ENCODE results near the gene PANX1. TPM values are rescaled to one million over a fixed set of nuclear protein-coding genes. Genes with fewer than 3 reads are reported as not detected.

The PANX1 gene, protein sequence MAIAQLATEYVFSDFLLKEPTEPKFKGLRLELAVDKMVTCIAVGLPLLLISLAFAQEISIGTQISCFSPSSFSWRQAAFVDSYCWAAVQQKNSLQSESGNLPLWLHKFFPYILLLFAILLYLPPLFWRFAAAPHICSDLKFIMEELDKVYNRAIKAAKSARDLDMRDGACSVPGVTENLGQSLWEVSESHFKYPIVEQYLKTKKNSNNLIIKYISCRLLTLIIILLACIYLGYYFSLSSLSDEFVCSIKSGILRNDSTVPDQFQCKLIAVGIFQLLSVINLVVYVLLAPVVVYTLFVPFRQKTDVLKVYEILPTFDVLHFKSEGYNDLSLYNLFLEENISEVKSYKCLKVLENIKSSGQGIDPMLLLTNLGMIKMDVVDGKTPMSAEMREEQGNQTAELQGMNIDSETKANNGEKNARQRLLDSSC
- total RNA-seq: 38.5 and 54.5 TPM in 2 replicates
- polyA plus RNA-seq: 34.5 and 51.7 TPM in 2 replicates
- 28.0 and 37.8 TPM in 2 replicates for polyA plus RNA-seq (2012)
- 36.0 and 41.5 TPM in 2 replicates for polyA minus RNA-seq (ENCODE audit: low replicate concordance)

DNA sequence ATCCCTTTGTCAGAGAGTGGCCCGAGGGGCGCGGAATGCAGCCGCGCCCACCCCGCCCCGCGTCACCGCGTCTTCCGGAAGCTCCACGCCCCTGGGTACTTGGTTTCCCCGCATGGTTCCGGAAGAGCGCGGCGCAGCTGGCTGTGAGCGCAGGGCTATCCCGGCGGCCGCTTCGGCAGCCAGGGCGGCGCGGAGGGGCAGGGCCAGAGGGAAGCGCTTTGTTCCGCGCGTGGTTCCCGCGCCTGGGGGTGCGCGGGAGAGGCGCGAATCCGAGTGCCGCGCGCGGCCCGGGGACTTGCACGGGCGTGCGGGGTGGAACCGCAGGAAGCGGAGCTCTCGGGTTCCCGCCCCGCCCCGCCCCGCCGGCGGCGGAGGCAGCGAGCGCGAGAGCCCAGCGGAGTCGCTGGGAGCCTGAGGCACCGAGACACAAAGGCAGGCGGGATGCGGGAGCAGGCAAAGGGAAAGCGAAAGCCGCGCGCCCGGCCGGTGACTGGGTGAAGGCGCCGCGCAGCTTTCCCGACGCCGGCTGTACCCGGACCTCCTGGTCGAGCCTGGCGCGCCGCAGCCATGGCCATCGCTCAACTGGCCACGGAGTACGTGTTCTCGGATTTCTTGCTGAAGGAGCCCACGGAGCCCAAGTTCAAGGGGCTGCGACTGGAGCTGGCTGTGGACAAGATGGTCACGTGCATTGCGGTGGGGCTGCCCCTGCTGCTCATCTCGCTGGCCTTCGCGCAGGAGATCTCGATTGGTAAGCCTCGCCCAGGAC is at the start of gene PANX1:
Gene PANX1 (plus strand): TSS at position 96 of the 766 bp plus-strand sequence. CDS start 472 bp downstream, at position 568.
- no peaks in the 10 kb centered on the region for H3K27me3 ChIP-seq (ENCODE audit: control insufficient read depth, insufficient read depth, low read length)
- H3K79me2 ChIP-seq (ENCODE audit: control insufficient read depth, insufficient read depth, low read length): peaks cover 50% of the 10 kb centered on the region
- H4K20me1 ChIP-seq (ENCODE audit: control insufficient read depth, extremely low read depth, insufficient read depth, low read length): no peaks in the 10 kb centered on the region
- H3K4me2 ChIP-seq (ENCODE audit: extremely low read depth, insufficient read depth, low read length): peak within 1 kb of the TSS; percentile 95
- no peaks in the 10 kb centered on the region for H3K36me3 ChIP-seq (ENCODE audit: control insufficient read depth, insufficient read depth, low read length)
- peak within 1 kb of the TSS; percentile 96 for H3K27ac ChIP-seq (ENCODE audit: insufficient read depth, low read length)
- no peaks in the 10 kb centered on the region for H3K9me3 ChIP-seq (ENCODE audit: control insufficient read depth, insufficient read depth, low read depth, low read length)
- H2AFZ ChIP-seq (ENCODE audit: low read length): peak within 1 kb of the TSS; percentile 62
- H3K4me3 ChIP-seq (replicated peaks in 1 of 4; ENCODE audit: control extremely low read depth in 1 of 4, insufficient read depth in 1 of 4, low read depth in 3 of 4, low read length in 4 of 4): peak within 1 kb of the TSS; percentile 55 to 88 (median 80)
- TF ChIP-seq, protein P1, sequence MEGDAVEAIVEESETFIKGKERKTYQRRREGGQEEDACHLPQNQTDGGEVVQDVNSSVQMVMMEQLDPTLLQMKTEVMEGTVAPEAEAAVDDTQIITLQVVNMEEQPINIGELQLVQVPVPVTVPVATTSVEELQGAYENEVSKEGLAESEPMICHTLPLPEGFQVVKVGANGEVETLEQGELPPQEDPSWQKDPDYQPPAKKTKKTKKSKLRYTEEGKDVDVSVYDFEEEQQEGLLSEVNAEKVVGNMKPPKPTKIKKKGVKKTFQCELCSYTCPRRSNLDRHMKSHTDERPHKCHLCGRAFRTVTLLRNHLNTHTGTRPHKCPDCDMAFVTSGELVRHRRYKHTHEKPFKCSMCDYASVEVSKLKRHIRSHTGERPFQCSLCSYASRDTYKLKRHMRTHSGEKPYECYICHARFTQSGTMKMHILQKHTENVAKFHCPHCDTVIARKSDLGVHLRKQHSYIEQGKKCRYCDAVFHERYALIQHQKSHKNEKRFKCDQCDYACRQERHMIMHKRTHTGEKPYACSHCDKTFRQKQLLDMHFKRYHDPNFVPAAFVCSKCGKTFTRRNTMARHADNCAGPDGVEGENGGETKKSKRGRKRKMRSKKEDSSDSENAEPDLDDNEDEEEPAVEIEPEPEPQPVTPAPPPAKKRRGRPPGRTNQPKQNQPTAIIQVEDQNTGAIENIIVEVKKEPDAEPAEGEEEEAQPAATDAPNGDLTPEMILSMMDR (conservative IDR thresholded peaks at IDR 0.05 in 1 of 2, IDR thresholded peaks at IDR 0.05 in 1 of 2; ENCODE audit: low read depth in 1 of 2, low read length in 2 of 2): no peak
- TF ChIP-seq EZH2 (IDR thresholded peaks at IDR 0.05; ENCODE audit: low read length, missing control alignments): no peak
- peak within 1 kb of the TSS; percentile 92 for H3K9ac ChIP-seq (ENCODE audit: insufficient read depth, low read length)
- DNase-seq (ENCODE audit: low read depth in 2 of 2): peak; percentile 75 to 87
- peaks cover 15% of the 10 kb centered on the region for H3K4me1 ChIP-seq (ENCODE audit: control insufficient read depth, extremely low read depth, insufficient read depth, low read length)

DNA sequence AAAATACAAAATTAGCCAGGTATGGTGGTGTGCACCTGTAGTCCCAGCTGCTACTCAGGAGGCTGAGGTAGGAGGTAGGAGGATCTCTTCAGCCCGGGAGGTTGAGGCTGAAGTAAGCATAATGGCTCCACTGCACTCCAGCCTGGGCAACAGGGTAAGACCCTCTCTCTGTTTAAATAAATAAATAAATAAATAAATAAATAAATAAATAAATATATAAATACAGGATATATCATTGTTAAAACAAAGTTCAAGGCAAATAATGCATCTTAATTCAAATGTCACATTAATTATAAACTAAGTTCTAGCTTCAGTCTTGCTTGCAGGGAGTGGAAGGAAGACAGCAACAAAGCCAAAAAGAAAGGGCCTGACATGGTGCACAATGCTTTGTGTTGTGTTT is 44.5 kb upstream of the PANX1 start:
- Histone ChIP-seq H3K4me1 (ENCODE audit: control insufficient read depth, extremely low read depth, insufficient read depth, low read length) (no peaks in the 10 kb centered on the region), H4K20me1 (ENCODE audit: control insufficient read depth, extremely low read depth, insufficient read depth, low read length) (no peaks in the 10 kb centered on the region), H3K36me3 (ENCODE audit: control insufficient read depth, insufficient read depth, low read length) (no peaks in the 10 kb centered on the region), H3K9me3 (ENCODE audit: control insufficient read depth, insufficient read depth, low read depth, low read length) (no peaks in the 10 kb centered on the region), H3K27me3 (ENCODE audit: control insufficient read depth, insufficient read depth, low read length) (no peaks in the 10 kb centered on the region), H2AFZ (ENCODE audit: low read length) (no peak overlapping the region), H3K79me2 (ENCODE audit: control insufficient read depth, insufficient read depth, low read length) (no peaks in the 10 kb centered on the region), H3K9ac (ENCODE audit: insufficient read depth, low read length) (no peak overlapping the region), H3K4me2 (ENCODE audit: extremely low read depth, insufficient read depth, low read length) (no peak overlapping the region), H3K4me3 (replicated peaks in 1 of 4; ENCODE audit: control extremely low read depth in 1 of 4, insufficient read depth in 1 of 4, low read depth in 3 of 4, low read length in 4 of 4) (no peak overlapping the region), H3K27ac (ENCODE audit: insufficient read depth, low read length) (no peak overlapping the region)
- no peak for TF ChIP-seq EZH2 (IDR thresholded peaks at IDR 0.05; ENCODE audit: low read length, missing control alignments)
- TF ChIP-seq, protein P1 (conservative IDR thresholded peaks at IDR 0.05 in 1 of 2, IDR thresholded peaks at IDR 0.05 in 1 of 2; ENCODE audit: low read depth in 1 of 2, low read length in 2 of 2): no peak
- DNase-seq (ENCODE audit: low read depth in 2 of 2): no peak

DNA sequence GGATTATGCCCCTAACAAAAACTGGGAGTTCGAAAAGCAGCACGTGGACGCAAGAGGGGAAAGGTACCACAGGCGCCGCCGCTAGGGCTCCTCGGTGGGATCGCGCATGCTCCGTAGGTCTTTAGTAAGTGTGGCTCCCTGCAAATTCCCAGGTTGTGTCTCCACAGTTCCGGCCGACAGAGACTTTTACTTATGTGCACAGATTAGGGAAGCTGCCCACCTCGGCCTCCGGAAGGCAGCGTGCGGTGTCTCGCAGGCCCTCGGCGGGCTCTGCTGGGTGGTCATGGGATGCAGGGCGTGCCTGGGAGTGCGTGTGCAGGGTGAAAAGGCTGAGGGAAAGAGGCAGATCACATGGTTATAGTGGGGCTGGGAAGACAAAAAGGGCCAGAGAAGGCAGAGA is 39.7 kb upstream of the PANX1 start:
- Histone ChIP-seq H2AFZ (ENCODE audit: low read length) (no peak overlapping the region), H3K79me2 (ENCODE audit: control insufficient read depth, insufficient read depth, low read length) (no peaks in the 10 kb centered on the region), H3K4me1 (ENCODE audit: control insufficient read depth, extremely low read depth, insufficient read depth, low read length) (no peaks in the 10 kb centered on the region), H4K20me1 (ENCODE audit: control insufficient read depth, extremely low read depth, insufficient read depth, low read length) (no peaks in the 10 kb centered on the region), H3K27ac (ENCODE audit: insufficient read depth, low read length) (no peak overlapping the region), H3K27me3 (ENCODE audit: control insufficient read depth, insufficient read depth, low read length) (no peaks in the 10 kb centered on the region), H3K4me3 (replicated peaks in 1 of 4; ENCODE audit: control extremely low read depth in 1 of 4, insufficient read depth in 1 of 4, low read depth in 3 of 4, low read length in 4 of 4) (no peak overlapping the region), H3K4me2 (ENCODE audit: extremely low read depth, insufficient read depth, low read length) (no peak overlapping the region), H3K9ac (ENCODE audit: insufficient read depth, low read length) (no peak overlapping the region), H3K36me3 (ENCODE audit: control insufficient read depth, insufficient read depth, low read length) (no peaks in the 10 kb centered on the region), H3K9me3 (ENCODE audit: control insufficient read depth, insufficient read depth, low read depth, low read length) (no peaks in the 10 kb centered on the region)
- no peak for TF ChIP-seq EZH2 (IDR thresholded peaks at IDR 0.05; ENCODE audit: low read length, missing control alignments)
- TF ChIP-seq, protein P1 (conservative IDR thresholded peaks at IDR 0.05 in 1 of 2, IDR thresholded peaks at IDR 0.05 in 1 of 2; ENCODE audit: low read depth in 1 of 2, low read length in 2 of 2): no peak
- DNase-seq (ENCODE audit: low read depth in 2 of 2): no peak
